GM23338 (cell line): ENCODE data around the gene VAMP2. TPM values are rescaled to one million over a fixed set of nuclear protein-coding genes. Genes with fewer than 3 reads are reported as not detected.

Source experiments
- ATAC-seq: fragments of 200-7000 bp; cut with Tn5 transposase; 3 replicates; pipeline ENCODE4 v1.9.1; 2020
- DNase-seq: peaks from one replicate; pipeline ENCODE4 v3.0.0-alpha.2; 2015; ENCODE audit warnings: low spot score
- H2AFZ ChIP-seq: fragments of 200-600 bp; sonication (generic); 2 replicates; pipeline ENCODE4 v1.8.0; 2016; ENCODE audit warnings: antibody characterized with exemption, mild to moderate bottlenecking, moderate library complexity
- H3F3A ChIP-seq: fragments of 200-600 bp; sonication (generic); replicated peaks from 2 replicates; pipeline ENCODE4 v1.8.0; 2017; ENCODE audit warnings: antibody characterized with exemption, mixed run types, low read depth
- H3K27ac ChIP-seq: fragments of 200-600 bp; sonication (generic); 2 replicates; pipeline ENCODE4 v1.6.1; 2016; ENCODE audit warnings: low read depth
- H3K27me3 ChIP-seq: fragments of 200-600 bp; sonication (generic); 2 replicates; pipeline ENCODE4 v1.8.0; 2016; ENCODE audit warnings: mild to moderate bottlenecking, mixed run types, moderate library complexity; ENCODE audit not compliant: insufficient read depth
- H3K36me3 ChIP-seq: fragments of 200-600 bp; sonication (generic); 2 replicates; pipeline ENCODE4 v1.8.0; 2016; ENCODE audit warnings: mild to moderate bottlenecking; ENCODE audit not compliant: insufficient read depth
- H3K4me1 ChIP-seq: fragments of 200-600 bp; sonication (generic); 2 replicates; pipeline ENCODE4 v1.8.0; 2016; ENCODE audit warnings: mild to moderate bottlenecking, moderate library complexity; ENCODE audit not compliant: insufficient read depth
- H3K4me2 ChIP-seq: fragments of 200-600 bp; sonication (generic); 2 replicates; pipeline ENCODE4 v1.7.1; 2017; ENCODE audit warnings: mixed run types
- H3K4me3 ChIP-seq: fragments of 200-600 bp; sonication (generic); 2 replicates; pipeline ENCODE4 v1.6.1; 2016; ENCODE audit warnings: mixed run types
- H3K79me2 ChIP-seq: fragments of 200-600 bp; sonication (generic); replicated peaks from 2 replicates; pipeline ENCODE4 v1.8.0; 2017; ENCODE audit warnings: mild to moderate bottlenecking; ENCODE audit not compliant: insufficient read depth
- H3K9me2 ChIP-seq: fragments of 200-600 bp; sonication (generic); 2 replicates; pipeline ENCODE4 v1.8.0; 2017; ENCODE audit not compliant: insufficient read depth
- H4K20me1 ChIP-seq: fragments of 200-600 bp; sonication (generic); replicated peaks from 2 replicates; pipeline ENCODE4 v1.8.0; 2017; ENCODE audit warnings: mild to moderate bottlenecking; ENCODE audit not compliant: insufficient read depth
- H3K27ac Mint-ChIP-seq: 2 replicates; pipeline ENCODE4 v1.8.0; 2020; ENCODE audit warnings: inconsistent platforms, mild to moderate bottlenecking, moderate library complexity, mixed read lengths
- H3K27me3 Mint-ChIP-seq: 3 replicates; pipeline ENCODE4 v1.8.0; 2022; ENCODE audit warnings: low read depth, mild to moderate bottlenecking, moderate library complexity, mixed read lengths, inconsistent platforms; ENCODE audit not compliant: insufficient read depth, poor library complexity
- H3K36me3 Mint-ChIP-seq: 3 replicates; pipeline ENCODE4 v1.8.0; 2021; ENCODE audit warnings: low read depth, mild to moderate bottlenecking, inconsistent platforms, moderate library complexity, mixed read lengths
- H3K4me1 Mint-ChIP-seq: 3 replicates; pipeline ENCODE4 v1.8.0; 2020; ENCODE audit warnings: mild to moderate bottlenecking, inconsistent platforms, mixed read lengths
- H3K4me3 Mint-ChIP-seq: 3 replicates; pipeline ENCODE4 v1.8.0; 2021; ENCODE audit warnings: moderate library complexity, mild to moderate bottlenecking, inconsistent platforms, mixed read lengths
- H3K9me3 Mint-ChIP-seq: 3 replicates; pipeline ENCODE4 v1.8.0; 2020; ENCODE audit warnings: moderate library complexity, mild to moderate bottlenecking, inconsistent platforms, mixed read lengths
- CREB1 ChIP-seq: fragments of 250-450 bp; sonication (Bioruptor Pico); IDR thresholded peaks from 2 replicates; pipeline ENCODE4 v1.5.0; 2020; ENCODE audit warnings: low read depth, mild to moderate bottlenecking, moderate library complexity
- EZH2 ChIP-seq: fragments of 200-600 bp; sonication (generic); IDR thresholded peaks from one replicate; pipeline ENCODE4 v1.8.0; 2017; ENCODE audit warnings: antibody characterized with exemption, mild to moderate bottlenecking, low read depth; ENCODE audit not compliant: unreplicated experiment
- POLR2AphosphoS5 ChIP-seq: IDR thresholded peaks from 2 replicates; pipeline ENCODE4 v1.6.1; 2016; ENCODE audit warnings: antibody characterized with exemption, low read depth
- REST ChIP-seq: IDR thresholded peaks from one replicate; pipeline ENCODE4 v1.6.1; 2018; ENCODE audit warnings: antibody characterized with exemption; ENCODE audit not compliant: unreplicated experiment
- STAT1 ChIP-seq: IDR thresholded peaks from one replicate; pipeline ENCODE4 v1.6.1; 2016; ENCODE audit warnings: antibody characterized with exemption; ENCODE audit not compliant: unreplicated experiment
- ZNF114 ChIP-seq: fragments of 250-450 bp; sonication (Bioruptor Pico); IDR thresholded peaks from 2 replicates; pipeline ENCODE4 v1.5.0; 2020; ENCODE audit warnings: mild to moderate bottlenecking, moderate library complexity
- ZNF331 ChIP-seq: fragments of 250-450 bp; sonication (Bioruptor Pico); IDR thresholded peaks from 2 replicates; pipeline ENCODE4 v1.5.0; 2020; ENCODE audit warnings: low read depth, mild to moderate bottlenecking, moderate library complexity
- ZNF462 ChIP-seq: fragments of 250-450 bp; sonication (Bioruptor Pico); IDR thresholded peaks from 2 replicates; pipeline ENCODE4 v1.5.0; 2020; ENCODE audit warnings: mild to moderate bottlenecking, moderate library complexity
- polyA plus RNA-seq: library from polyadenylated mRNA; unstranded; fragments of >200 nt; fragmentation: Nextera tagmentation; extraction: Ambion mirVana; gene quantifications from 2 replicates; pipeline ENCODE4 v1.2.1, GENCODE V29; 2016
- total RNA-seq: library from RNA; depleted of rRNA; stranded (reverse); fragments of >200 nt; shearing (Covaris generic); gene quantifications from 2 replicates; pipeline ENCODE4 v1.2.3, GENCODE V29; 2014

VAMP2 gene
- total and polyA plus RNA-seq, 2 experiments from 2014 or later = 6.9 to 32.3 TPM

GRCh38 chr17:8153957-8154607 is 8.7 kb downstream of the VAMP2 start:
- peak; percentile 96 for DNase-seq
- Mint-ChIP-seq H3K9me3 (no peaks in the 10 kb centered on the region; the same call in 2 of the 3 replicates), H3K27ac (peak overlapping the region; percentile 98), H3K27me3 (peaks cover 32% of the 10 kb centered on the region), H3K4me3 (no peak overlapping the region; the same call in 2 of the 3 replicates), H3K36me3 (peaks cover 11% of the 10 kb centered on the region), H3K4me1 (peaks cover 17% of the 10 kb centered on the region)
- H3K4me3 ChIP-seq = peak overlapping the region; percentile 67
- H3K27ac ChIP-seq = peak overlapping the region; percentile 83
- H3K79me2 ChIP-seq = peaks cover 6% of the 10 kb centered on the region; the same call in 1 of the 2 replicates
- no peaks in the 10 kb centered on the region for H3K27me3 ChIP-seq
- H4K20me1 ChIP-seq = no peaks in the 10 kb centered on the region; the same call in 1 of the 2 replicates
- H3K9me2 ChIP-seq = no peaks in the 10 kb centered on the region
- peaks cover 38% of the 10 kb centered on the region; the same call in 1 of the 2 replicates for H3F3A ChIP-seq
- H2AFZ ChIP-seq = no peak overlapping the region
- TF ChIP-seq REST = no peak
- peak; percentile 93 for TF ChIP-seq CREB1 (CRISPR knock-in tag)
- peak; percentile 69 for TF ChIP-seq POLR2AphosphoS5
- H3K4me2 ChIP-seq = peak overlapping the region; percentile 100
- H3K36me3 ChIP-seq = no peaks in the 10 kb centered on the region
- H3K4me1 ChIP-seq = peaks cover 30% of the 10 kb centered on the region
- peak; percentile 9 for ATAC-seq

GRCh38 chr17:8153525-8153956 is 9.2 kb downstream of the VAMP2 start:
- ATAC-seq (no peak), DNase-seq (peak; percentile 38)
- Mint-ChIP-seq H3K9me3 (no peaks in the 10 kb centered on the region; the same call in 2 of the 3 replicates), H3K27me3 (peaks cover 28% of the 10 kb centered on the region), H3K4me3 (no peak overlapping the region; the same call in none of the 3 replicates), H3K36me3 (peaks cover 13% of the 10 kb centered on the region), H3K27ac (peak overlapping the region; percentile 91), H3K4me1 (peaks cover 17% of the 10 kb centered on the region)
- no peaks in the 10 kb centered on the region; the same call in 1 of the 2 replicates for H4K20me1 ChIP-seq
- H3K9me2 ChIP-seq = no peaks in the 10 kb centered on the region
- peaks cover 30% of the 10 kb centered on the region for H3K4me1 ChIP-seq
- H3K36me3 ChIP-seq = no peaks in the 10 kb centered on the region
- H3K27ac ChIP-seq = peak overlapping the region; percentile 80
- H3K27me3 ChIP-seq = no peaks in the 10 kb centered on the region
- peak overlapping the region; percentile 100 for H3K4me2 ChIP-seq
- no peak overlapping the region for H2AFZ ChIP-seq
- H3K4me3 ChIP-seq = peak overlapping the region; percentile 67
- H3F3A ChIP-seq = peaks cover 38% of the 10 kb centered on the region; the same call in 1 of the 2 replicates
- H3K79me2 ChIP-seq = peaks cover 6% of the 10 kb centered on the region; the same call in 1 of the 2 replicates
- TF ChIP-seq ZNF114 = no peak
- TF ChIP-seq ZNF462 = no peak
- TF ChIP-seq STAT1 = no peak
- no peak for TF ChIP-seq ZNF331 (CRISPR knock-in tag)
- no peak for TF ChIP-seq CREB1 (CRISPR knock-in tag)
- no peak for TF ChIP-seq EZH2
